GM19240 (cell line): ENCODE data around the gene CAPN14.
A peak's percentile ranks its signal among the peaks of the same experiment; 100 is the strongest.
"Not testable (repeated sequence)": the region's sequence is repeated elsewhere in the genome, so short reads cannot be mapped to it uniquely, and the experiment has no call there.

Experiments used
- DNase-seq: peaks from one replicate; pipeline ENCODE4 v3.0.0; 2011; ENCODE audit warnings: low spot score; ENCODE audit not compliant: insufficient read length

Gene CAPN14

DNA sequence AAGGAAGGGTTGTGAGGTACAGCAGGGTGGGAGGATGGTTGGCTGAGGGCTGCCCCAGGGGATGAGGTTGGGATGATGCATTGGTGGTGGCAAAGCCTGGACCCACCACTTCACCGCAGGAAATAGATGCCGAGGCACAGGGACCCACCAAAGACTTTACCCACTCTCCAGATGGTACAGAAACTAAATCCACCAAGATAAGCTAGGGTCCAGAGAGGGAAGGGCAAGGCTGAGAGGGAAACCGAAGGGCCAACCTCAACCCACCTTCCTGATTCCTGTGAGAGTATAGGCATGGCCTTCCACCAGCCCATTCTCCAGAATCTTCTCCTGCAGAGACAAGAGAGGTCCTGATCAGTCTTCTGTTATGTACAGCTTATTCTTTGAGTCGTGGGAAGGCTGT, 18.1 kb downstream of the CAPN14 start:
- DNase-seq = no peak

DNA sequence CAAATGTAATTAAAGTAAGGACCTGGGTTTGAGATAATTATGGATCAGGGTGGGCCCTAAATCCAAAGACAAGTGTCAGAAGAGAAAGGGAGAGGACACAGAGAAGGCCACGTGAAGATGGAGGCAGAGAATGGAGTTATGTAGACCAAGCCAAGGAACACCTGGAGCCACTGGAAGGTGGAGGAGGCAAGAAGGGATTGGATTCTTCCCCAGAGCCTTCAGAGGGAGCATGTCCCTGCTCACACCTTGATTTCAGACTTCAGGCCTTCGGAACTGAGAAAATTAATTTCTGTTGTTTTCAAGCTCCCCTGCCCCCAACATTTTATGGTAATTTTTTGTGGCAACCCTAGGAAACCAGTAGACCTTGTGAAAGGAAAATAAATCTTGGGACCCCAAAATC, 19.6 kb downstream of the CAPN14 start:
- DNase-seq = no peak

DNA sequence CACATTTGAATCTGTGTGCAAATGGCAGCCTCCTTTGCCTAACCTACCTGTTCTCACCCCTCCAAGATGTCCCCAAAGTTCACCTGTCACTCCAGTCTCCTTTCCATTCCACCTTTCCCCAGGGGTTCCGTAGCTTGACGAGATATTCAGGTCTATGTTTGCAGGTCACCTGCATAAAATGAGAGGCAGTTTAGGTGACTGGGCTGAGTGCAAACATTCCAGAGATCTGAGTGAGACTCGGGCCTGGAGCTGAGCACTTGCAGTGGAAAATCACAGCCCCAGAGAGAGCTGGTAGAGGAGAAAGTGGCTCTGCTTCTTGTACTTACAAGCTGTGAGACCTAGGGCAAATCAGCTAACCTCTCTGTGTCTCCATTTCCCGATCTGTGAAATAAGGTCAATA, 20.1 kb downstream of the CAPN14 start:
- no peak for DNase-seq

DNA sequence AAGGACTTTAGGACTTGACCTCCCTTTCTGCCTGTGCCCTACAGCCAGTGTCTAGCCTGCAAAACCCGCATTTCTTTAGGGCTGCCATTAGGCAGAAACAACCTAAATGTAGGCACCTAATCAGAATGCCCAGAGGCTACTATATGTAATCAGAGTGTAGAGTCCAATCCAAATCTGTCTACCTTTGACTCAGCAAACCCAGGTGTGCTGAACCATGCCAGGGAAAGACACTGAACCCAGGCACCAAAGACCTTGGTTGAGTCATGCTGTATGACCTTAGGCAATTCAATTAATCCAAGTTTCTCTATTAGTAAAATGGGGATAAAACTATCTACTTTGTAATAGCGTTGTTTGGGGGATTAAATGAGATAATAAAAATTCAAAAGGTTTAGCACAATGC, 20.7 kb downstream of the CAPN14 start:
- DNase-seq = no peak

DNA sequence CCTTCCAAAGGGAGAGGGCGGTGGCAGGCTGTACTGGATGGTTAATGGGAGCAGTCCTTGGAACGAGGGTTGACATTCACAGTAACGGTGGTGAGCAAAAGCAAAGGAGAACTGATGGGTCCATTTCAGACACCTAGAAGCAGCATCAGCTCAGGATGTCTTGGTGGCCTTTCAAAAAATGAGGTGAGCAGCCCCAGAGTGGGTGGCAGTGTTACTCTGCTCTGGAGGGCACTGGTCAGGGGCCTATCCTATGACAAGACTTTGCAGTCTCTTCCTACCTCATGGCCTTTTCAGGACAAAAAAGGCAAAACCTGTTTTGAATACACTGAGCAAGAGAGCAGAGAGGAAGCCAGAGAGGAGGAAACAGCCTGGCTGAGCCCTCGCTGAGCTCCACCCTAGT, 23.5 kb downstream of the CAPN14 start:
- DNase-seq = no peak

DNA sequence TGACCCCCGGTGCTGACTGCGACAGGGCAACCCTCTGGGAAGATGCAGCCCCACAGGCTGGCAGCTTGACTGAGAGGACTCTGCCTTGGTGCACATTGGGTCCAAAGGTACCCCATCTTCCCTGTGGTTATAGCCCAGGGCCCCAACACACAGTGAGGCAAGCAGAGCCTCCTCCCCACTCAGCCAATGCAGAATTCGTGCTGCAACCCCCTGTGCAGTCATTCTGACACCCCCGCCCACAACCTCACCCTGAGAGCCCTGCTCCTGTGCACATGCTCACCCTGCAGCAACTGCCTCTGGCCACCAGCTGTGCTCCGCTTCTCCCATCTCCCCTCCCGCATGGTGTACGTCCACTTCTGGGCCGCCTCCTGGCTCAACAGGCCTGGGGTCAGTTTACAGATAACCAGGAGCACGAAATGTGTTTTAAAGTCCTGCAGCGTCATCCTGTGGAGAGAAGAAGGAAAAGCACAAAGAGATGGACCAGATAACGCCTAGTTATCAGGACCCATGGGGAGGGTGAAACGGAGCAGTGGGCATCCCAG, 24.4 kb downstream of the CAPN14 start:
- DNase-seq = no peak

DNA sequence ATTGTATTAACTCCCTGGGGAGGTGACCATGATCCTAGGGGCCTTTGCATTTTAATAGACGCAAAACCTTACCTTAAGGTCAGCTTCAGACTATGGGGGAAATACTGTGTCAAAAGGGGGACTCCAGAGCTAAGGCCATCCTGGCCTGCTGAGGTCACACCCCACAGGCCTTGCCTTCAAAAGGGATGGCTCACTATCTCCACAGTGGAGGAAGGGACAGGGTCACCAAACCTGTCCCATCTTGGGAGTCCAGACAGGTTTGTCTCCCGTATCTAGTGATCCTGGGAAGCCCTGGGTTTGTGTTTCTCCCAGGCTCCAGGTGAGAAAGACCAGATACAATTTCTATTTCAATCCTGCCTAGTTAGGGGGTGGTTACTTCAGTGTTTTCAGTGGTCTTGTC, 24.9 kb downstream of the CAPN14 start:
- no peak for DNase-seq

DNA sequence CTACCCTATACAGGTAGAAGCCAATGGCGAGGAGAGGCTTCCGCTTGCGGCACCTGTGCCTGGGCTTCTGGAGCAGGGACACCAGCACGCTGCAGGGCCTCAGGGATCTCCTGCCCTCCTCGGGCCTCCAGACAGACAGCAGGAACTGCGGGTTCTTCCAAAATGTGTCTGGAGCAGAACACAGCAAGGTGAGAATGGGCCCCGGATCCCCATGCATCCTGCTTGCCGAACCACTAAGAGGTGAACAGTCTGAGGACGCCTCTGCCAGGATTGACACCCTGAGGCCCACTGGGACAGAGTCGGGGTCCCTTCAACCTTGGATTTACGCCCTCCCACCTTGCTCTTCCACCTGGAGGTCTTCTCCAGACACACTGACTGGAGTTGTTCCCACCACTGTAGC, 25.4 kb downstream of the CAPN14 start:
- DNase-seq = no peak

DNA sequence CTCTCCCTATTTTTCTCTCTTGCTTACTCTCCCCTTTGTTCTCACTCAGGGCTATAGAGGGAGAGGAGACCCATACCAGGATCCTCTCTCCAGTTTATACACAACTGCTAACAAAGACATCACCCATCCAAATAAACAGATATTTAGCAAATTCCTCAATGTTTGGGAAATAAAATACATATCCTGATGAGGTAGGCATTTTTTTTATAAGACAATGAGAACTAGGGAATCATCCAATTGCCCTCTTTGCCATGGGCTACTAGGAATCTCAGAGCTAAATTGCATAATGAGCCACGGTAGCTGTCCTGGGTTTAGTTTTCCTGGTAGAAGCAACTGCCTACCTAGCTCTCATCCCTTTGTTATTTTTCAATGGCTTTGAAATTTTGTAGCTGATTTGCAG, 27.1 kb downstream of the CAPN14 start:
- DNase-seq = no peak

DNA sequence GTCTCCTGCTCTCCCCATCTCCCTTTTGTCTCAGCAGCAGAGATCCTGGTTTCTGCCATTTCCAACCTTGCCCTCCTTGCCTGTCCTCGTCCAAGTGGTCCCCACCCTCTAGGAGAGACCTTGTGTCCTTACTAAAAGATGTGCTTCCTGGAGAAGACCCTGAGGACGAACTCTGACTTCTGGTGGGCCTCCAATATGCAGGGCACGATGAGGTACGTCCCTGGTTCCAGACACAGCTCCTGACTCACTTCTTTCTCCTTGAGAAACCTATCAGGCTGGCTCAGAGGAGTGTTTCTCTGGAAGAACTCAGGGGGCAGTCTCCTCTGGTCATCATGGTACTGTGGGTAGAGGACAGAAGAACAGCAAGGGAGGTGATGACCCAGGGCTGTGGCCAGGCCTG, 28.2 kb downstream of the CAPN14 start:
- no peak for DNase-seq

DNA sequence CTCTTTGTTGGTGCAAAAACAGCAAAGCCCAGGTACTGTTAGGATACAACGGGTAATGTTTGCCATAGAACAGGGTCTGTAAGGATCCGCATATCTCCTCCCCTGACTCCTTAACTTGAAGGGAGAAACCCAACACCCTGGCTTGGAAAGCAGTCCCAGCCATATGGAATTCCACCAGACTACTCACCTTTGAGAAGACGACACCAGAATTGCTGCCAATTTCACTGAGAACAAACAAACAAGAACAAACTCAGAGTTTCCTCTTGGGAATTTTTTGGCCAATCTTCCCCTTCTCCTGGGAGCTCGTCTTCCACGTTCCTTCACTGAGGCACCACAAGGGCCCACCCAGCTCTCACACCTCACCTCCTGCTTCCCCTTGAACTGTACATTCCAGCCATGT, 29.2 kb downstream of the CAPN14 start:
- no peak for DNase-seq

DNA sequence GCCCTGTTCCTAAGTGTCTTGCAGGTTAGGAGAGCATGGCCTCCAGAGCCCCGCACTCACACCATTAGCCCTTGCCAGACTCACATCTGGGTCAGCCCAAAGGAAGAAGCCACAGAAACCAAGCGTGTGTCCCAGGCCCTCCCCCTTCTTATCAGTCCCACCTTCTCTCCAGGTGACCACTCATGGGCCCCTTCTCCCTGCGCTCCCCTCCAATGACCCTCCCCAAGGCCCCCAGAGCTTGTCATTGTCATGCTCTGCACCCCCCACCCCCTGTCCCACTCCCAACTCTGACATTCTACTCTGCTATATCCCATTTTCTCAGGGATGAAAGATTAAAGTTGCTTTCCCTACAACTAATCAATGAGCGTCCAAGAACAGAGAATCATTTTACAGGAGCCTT, 30.1 kb downstream of the CAPN14 start:
- no peak for DNase-seq

DNA sequence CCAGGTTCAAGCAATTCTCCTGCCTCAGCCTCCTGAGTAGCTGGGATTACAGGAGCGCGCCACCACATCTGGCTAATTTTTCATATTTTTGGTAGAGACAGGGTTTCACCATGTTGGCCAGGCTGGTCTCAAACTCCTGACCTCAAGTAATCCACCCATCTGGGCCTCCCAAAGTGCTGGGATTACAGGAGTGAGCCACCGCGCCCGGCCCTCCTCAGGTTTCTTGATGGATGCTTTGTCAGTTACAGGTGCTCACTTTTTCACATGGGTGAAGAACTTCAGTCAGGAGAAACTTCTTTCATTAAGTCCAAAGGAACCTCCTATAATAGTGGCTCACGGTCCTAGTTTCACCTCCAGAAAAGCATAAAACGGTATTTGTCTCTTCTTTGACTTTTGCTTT, 33.3 kb downstream of the CAPN14 start:
- not testable (repeated sequence) for DNase-seq

DNA sequence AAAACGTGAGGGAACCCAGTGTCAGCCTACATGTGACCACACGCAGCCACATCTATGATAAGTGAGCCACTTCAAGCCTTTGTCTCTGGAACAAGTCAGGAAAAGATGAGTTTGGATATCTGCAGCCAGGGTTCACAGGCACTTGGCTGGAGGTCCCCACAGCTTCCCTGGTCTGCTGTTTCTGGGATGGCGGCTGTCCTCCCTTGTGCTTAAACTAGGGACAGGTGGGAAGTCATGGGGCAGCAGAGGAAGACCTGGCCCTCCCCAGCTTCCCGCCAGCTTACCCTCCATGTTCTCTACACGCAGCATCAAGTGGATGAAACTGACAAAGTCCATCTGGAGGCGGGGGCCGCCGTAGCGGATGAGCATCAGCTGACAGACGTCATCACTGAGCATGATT, 40.6 kb downstream of the CAPN14 start:
- no peak for DNase-seq

DNA sequence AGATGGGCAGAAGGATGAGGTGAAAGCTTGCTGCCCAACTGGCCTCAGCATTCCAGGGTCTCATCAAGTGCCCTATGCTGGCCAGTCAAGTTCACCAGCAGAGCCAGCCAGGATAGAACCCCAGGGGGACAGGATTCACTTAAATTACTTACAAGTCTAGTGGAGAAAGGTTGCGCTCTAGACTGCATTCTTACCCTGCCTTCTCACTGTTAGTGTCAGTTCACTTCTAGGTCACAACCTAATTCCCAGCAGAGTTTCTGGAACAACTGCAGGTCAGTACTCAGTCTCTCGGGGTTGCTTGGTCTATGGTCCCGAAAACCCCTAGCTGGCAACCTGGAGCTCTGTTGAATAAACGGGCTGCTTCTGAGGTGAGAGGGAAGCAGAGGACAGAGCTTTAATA, 46.2 kb downstream of the CAPN14 start:
- no peak for DNase-seq

DNA sequence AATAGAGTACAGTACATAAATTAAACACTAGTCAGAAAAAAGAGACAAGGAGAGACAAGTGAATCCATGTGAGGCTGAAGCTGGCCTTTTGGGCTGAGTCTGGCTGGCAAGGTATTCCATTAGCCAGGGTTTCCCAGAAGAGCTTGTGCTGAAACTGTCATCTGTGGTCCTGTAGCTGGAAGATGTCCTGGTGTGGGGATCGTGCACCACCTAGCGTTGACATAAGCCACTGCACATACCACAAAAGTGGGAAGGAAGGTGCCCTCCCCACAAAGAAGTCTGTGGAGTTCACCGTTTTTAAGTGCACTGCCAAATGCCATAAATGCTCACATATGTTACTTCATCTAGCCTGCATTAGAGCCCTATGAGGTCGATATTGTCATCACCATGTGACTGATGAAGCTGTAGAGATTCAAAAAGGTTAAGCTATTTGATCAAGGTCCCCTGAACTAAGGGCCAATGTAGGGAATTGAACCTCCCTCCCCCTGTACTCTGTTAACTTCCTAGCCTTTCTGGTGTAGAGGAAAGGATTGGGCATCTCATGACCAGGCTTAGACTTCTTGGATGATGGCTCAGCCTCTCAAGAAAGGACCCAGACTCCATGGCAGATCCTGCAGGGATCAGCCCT, 47.1 kb downstream of the CAPN14 start:
- DNase-seq = peak; percentile 51

DNA sequence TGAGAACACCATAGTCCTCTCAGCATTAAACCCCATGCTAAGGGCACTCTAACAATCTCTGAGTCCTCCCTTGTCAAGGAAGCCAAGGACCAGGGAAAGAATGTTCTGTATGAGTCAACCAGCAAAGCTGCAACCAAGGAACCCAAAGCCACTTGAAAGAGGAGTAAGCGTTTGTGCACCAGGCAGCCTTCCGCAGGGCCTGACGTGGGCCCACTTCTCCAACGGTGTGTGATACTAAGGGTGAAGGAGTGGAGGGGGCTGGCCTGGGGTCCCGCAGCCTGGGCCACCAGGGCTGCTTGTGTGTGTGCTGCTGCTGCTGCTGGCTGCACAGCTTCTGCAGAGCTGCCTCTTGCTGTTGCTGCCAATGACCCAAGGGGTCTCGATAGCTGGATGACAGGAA, 49.0 kb downstream of the CAPN14 start:
- DNase-seq = no peak

DNA sequence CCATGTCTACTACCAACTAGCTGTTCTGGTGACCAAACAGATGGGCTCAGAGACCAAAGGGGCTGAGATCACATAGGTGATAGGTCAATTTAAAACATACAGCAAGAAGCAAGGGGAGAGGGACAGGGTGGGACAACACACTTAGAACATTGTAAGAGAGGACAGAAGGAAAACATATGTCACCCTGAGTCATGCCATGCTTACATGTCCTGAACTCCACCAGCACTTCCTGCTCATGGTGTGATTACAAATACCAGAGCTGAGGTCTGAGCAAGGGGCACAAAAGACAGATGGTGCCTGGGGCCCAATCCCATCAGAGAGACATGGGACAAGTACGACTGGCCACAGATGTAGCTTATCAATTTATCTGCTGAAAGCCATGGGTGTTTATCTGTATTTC, 50.4 kb downstream of the CAPN14 start:
- DNase-seq = no peak

DNA sequence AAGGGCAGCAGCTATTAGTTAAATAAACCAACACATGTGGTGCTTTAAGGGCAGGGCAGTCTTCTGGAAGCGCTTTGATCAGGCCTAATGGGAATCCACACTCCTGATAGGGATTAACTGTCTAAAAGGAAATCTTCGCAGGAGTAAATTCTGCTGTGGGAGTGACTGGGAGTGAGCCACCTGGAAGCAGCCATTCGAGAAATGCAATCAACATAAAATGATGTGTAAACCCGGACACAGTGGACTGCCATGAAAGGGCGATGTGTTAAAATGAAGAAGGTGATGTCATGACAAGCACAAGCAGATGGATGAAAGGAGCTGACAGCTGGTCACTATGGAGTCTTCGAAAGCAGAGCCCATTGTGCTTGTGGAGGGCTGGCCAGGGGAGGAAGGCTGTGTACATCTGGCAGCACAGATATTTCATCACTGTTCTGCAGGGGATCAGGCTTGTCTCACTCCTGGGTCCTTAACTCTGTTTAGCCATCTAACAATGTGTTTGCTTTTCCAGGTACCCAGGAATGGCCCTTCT, 54.2 kb downstream of the CAPN14 start:
- no peak for DNase-seq

DNA sequence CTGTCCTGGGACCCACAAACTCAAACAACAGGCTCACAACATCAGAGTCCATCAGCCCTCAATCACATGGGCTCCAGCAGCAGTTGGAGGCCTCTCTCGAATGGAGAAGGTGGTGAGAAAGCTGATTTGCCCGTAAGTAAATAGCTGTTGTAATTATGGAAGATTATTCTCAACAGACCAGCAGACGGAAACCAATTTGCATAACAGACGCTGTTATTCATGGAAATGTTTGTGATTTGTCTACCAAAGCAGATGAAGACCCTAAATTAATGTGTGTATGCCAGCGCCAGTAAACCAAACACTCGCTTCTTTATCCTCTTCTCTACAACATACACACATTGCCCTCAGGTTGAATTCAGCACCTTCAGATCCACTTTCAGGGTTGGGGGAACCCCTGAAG, 55.7 kb downstream of the CAPN14 start:
- no peak for DNase-seq

DNA sequence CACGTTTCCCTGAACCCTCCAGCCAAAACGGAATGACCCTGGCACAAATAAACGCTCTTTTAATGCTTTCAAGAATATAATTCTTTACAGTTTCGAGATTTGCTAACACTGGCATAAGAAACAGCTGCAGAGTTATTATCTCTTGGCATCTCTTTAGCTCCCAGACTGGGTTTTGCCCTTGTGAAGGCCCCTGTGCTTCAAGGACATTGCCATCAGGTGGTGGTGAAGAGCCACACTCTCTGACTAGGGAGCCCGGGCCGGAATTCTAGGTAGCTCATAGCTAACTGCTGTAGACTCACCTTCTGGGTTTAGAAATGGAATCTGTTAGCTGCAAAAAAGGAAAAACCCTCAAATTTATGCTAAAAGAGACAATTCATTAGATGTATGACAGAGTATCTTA, 65.8 kb downstream of the CAPN14 start:
- DNase-seq = no peak

DNA sequence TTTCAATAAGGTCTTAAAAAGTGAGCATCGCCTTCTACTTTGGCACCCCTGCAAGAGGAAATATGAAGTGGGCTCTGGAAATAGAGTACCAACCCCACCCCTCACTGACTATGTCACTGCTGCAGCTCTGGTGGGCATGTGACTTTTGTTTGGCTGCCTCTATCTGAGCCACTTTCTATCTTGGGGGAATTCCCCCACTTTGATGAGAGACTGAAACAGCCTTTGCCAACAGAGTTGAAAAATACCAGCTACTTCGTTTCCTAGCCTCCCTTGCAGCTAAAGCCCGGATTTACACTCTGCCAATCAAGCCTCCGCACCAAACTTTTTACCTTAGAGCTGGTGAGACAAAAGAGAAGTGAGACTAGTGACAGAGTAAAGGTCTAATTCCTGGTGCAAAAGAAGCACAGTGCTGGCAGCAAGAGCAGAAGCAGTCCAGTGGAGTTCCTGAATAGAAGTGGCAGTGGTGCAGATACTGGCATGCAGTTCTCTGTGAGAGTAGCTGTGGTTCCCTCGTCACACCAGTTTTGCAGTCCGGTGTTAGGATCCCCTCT, 67.1 kb downstream of the CAPN14 start:
- no peak for DNase-seq

DNA sequence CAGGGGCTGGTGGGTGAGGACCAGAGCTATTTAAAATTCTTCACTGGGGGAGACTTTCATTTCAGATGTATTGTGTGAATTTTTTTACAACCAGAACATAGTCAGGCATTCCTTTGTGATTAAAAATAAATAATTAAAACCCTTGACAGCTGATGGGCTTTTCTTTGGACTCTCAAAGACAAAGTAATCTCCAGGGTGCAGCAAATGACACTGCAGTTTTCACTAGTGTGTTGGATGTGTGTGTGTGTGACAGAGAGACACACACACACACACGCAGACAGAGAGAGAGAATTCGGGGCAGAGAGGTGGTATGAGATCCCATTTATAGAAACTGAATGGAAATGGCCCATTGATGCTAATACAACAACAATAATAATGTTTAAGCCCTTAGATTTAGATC, 68.8 kb downstream of the CAPN14 start:
- DNase-seq = no peak
